Measurements from ENCODE around the gene FOXJ3. TPM values are rescaled to one million over a fixed set of nuclear protein-coding genes. Genes with fewer than 3 reads are reported as not detected.

The FOXJ3 gene
- total and polyA plus RNA-seq, 4 donors, result 5.3 to 16.8 (median 12.4) TPM

GRCh38 chr1:42206164-42206563 lies 128.9 kb downstream of the FOXJ3 start (continued):
- TF ChIP-seq REST (IDR thresholded peaks at IDR 0.05) (no peak), RXRA (IDR thresholded peaks at IDR 0.05) (no peak)

DNA sequence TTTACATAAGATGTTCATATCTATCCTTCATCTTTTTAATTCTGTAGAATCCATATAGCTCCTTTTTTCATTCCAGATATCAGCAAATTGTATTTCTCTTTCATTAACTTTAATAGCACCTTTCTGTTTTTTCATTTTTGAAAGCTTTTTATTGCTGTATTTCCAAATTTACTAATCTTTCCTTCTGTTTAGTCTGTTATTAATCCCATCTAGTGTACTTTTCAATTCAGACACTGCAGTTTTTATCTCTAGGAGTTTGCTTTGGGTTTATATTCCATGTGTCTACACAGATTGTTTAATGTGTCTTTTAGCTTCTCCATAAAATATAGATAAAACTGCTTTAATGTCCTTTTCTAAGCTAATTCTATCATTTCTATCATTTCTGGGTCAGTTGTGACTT lies 133.0 kb downstream of the FOXJ3 start:
- H3K4me3 ChIP-seq (ENCODE audit: low read depth in 1 of 3, low read length in 3 of 3), result no peak overlapping the region
- DNase-seq (ENCODE audit: low spot score), result no peak
- no peak for TF ChIP-seq NR2F2 (IDR thresholded peaks at IDR 0.05)
- no peak for TF ChIP-seq EGR1 (IDR thresholded peaks at IDR 0.05; ENCODE audit: low read depth in 2 of 2)
- no peak for TF ChIP-seq GABPA (IDR thresholded peaks at IDR 0.05 in 1 of 2, conservative IDR thresholded peaks at IDR 0.05 in 1 of 2)
- TF ChIP-seq JUND (IDR thresholded peaks at IDR 0.05), result no peak
- TF ChIP-seq, protein P1, sequence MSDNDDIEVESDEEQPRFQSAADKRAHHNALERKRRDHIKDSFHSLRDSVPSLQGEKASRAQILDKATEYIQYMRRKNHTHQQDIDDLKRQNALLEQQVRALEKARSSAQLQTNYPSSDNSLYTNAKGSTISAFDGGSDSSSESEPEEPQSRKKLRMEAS (IDR thresholded peaks at IDR 0.05), result no peak
- TF ChIP-seq CTCF (IDR thresholded peaks at IDR 0.05; ENCODE audit: low read depth, low read length, missing input control), result no peak
- TF ChIP-seq, protein P2, sequence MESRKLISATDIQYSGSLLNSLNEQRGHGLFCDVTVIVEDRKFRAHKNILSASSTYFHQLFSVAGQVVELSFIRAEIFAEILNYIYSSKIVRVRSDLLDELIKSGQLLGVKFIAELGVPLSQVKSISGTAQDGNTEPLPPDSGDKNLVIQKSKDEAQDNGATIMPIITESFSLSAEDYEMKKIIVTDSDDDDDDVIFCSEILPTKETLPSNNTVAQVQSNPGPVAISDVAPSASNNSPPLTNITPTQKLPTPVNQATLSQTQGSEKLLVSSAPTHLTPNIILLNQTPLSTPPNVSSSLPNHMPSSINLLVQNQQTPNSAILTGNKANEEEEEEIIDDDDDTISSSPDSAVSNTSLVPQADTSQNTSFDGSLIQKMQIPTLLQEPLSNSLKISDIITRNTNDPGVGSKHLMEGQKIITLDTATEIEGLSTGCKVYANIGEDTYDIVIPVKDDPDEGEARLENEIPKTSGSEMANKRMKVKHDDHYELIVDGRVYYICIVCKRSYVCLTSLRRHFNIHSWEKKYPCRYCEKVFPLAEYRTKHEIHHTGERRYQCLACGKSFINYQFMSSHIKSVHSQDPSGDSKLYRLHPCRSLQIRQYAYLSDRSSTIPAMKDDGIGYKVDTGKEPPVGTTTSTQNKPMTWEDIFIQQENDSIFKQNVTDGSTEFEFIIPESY (IDR thresholded peaks at IDR 0.05), result no peak
- no peak for TF ChIP-seq YY1 (IDR thresholded peaks at IDR 0.05)
- no peak for TF ChIP-seq FOXA2 (IDR thresholded peaks at IDR 0.05)
- TF ChIP-seq TAF1 (conservative IDR thresholded peaks at IDR 0.05), result no peak
- no peak overlapping the region for H3K27ac ChIP-seq (ENCODE audit: low read depth in 1 of 2, low read length in 2 of 2)
- H3K9ac ChIP-seq (ENCODE audit: low read depth in 1 of 2, low read length in 2 of 2), result no peak overlapping the region
- H3K4me1 ChIP-seq (ENCODE audit: control insufficient read depth in 4 of 4, insufficient read depth in 4 of 4, low read length in 3 of 4), result peaks cover 0 to 1% (median 0%) of the 10 kb centered on the region in 4 donors
- H3K36me3 ChIP-seq (ENCODE audit: control insufficient read depth in 4 of 4, insufficient read depth in 3 of 4, low read depth in 1 of 4, low read length in 3 of 4), result peaks cover 1 to 12% (median 3%) of the 10 kb centered on the region in 4 donors
- H3K27me3 ChIP-seq (ENCODE audit: control insufficient read depth in 4 of 4, insufficient read depth in 4 of 4, low read length in 3 of 4), result no peaks in the 10 kb centered on the region
- H3K9me3 ChIP-seq (ENCODE audit: control insufficient read depth in 4 of 4, low read length in 3 of 4), result no peaks in the 10 kb centered on the region

DNA sequence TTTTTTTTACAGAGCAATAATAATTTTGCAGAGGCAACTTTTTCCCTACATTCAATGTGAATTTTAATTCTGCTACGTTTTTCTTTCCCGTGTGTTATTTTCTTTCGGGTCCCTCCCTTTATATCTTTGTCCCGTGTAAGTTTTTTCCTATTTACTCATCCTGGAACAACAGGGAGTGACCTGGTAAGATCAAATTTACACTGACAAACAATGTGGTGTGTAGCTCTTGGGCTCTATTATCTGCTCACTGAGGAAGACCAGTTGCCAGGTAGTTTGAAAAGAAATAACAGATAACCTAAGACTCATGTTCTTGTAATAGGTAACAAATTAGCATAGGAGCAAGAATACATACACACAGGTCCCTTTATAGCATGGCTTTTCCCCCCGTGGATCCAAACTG lies 136.8 kb downstream of the FOXJ3 start:
- TF ChIP-seq, protein P1 (IDR thresholded peaks at IDR 0.05), result no peak
- TF ChIP-seq NR2F2 (IDR thresholded peaks at IDR 0.05) (no peak), HNF4G (IDR thresholded peaks at IDR 0.05) (no peak)
- Histone ChIP-seq H3K27me3 (ENCODE audit: control insufficient read depth in 4 of 4, insufficient read depth in 4 of 4, low read length in 3 of 4) (no peaks in the 10 kb centered on the region), H3K27ac (ENCODE audit: low read depth in 1 of 2, low read length in 2 of 2) (no peak overlapping the region), H3K36me3 (ENCODE audit: control insufficient read depth in 4 of 4, insufficient read depth in 3 of 4, low read depth in 1 of 4, low read length in 3 of 4) (peaks cover 1 to 22% (median 11%) of the 10 kb centered on the region in 4 donors), H3K9ac (ENCODE audit: low read depth in 1 of 2, low read length in 2 of 2) (no peak overlapping the region), H3K4me3 (ENCODE audit: low read depth in 1 of 3, low read length in 3 of 3) (no peak overlapping the region), H3K4me1 (ENCODE audit: control insufficient read depth in 4 of 4, insufficient read depth in 4 of 4, low read length in 3 of 4) (peaks cover 0 to 1% (median 0%) of the 10 kb centered on the region in 4 donors), H3K9me3 (ENCODE audit: control insufficient read depth in 4 of 4, low read length in 3 of 4) (no peaks in the 10 kb centered on the region)
- no peak for DNase-seq (ENCODE audit: low spot score)
- WGBS, result 61% methylated on average over 5 of the region's 5 CpGs
